HG02763 (cell line): ENCODE data around the gene HUWE1.
"Not testable (repeated sequence)": the region's sequence is repeated elsewhere in the genome, so short reads cannot be mapped to it uniquely, and the experiment has no call there.

Experiments
- ATAC-seq: cut with Tn5 transposase; IDR thresholded peaks from one replicate; pipeline ENCODE4 v1.9.1; 2021; ENCODE audit warnings: mild to moderate bottlenecking, moderate library complexity; ENCODE audit not compliant: unreplicated experiment

The HUWE1 gene

GRCh38 chrX:53616946-53617345 is 69.6 kb downstream of the HUWE1 start:
- no peak for ATAC-seq

DNA sequence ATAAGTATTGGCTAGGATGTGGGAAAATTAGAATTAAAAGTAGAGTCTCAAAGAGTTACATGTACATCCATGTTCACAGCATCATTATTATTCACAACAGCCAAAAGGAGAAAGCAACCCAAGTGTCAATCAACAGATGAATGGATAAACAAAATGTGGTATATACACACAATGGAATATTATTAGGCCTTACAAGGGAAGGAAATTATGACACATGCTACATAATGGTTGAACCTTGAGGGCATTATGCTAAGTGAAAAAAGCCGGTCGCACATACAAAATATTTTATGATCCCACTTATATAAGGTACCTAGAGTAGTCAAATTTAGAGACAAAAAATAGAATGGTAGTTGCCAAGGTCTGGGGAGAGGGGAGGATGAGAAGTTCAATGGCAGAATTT is 80.1 kb downstream of the HUWE1 start:
- no peak for ATAC-seq

- ATAC-seq = no peak
Measured at GRCh38 chrX:53605004-53605403, 81.5 kb downstream of the HUWE1 start.

- no peak for ATAC-seq
Measured at GRCh38 chrX:53599781-53600396, 86.6 kb downstream of the HUWE1 start.

- ATAC-seq = no peak
Measured at GRCh38 chrX:53598169-53598568, 88.3 kb downstream of the HUWE1 start.

- no peak for ATAC-seq
Measured at GRCh38 chrX:53595266-53595810, 91.2 kb downstream of the HUWE1 start.

DNA sequence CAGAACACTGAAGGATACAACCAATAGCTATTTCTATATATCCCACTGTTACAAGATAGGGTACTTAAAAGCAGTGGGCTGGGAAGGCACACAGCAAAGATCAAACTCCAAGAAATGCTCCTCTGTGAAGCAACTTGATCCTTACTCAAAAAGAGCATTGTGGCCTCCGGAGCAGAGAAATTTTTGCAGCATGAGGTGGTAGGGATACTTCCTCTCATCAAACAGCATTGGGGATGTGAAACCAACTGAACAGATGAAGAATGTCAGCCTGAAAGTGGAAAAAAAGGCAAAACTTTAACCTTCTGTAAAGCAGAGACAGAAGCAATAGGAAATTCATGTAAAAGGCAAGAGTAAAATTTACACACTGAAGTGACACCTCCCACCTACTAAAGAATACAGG is 92.2 kb downstream of the HUWE1 start:
- ATAC-seq = no peak

DNA sequence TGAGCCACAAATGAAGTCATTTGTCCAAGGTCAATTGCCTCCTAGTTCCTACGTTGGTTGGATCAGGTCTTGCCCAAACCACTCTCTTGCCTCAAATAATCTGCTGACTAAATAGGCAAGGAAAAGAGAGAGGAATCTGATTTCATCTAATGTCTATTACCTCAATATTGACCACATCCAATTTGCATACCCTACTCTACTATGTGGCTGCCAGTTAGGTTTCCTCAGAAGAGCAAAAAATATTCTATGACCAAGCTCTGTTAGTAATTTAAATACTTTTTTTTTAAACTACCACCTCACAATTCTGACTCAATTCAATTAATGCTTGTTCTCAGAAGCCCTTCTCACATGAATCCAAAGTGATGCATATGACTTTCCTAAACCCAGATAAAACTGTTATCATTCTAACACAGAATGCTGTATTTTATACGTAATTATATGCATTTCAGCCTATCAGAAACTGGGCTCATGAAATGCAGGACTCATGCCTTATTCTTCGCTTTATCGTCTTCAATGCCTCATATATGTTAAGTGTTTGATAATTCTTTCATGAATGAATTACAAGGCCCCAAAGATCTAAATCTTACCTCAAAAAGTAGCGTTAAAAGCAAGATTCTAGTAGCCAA is 98.6 kb downstream of the HUWE1 start:
- no peak for ATAC-seq

GRCh38 chrX:53584891-53585290 is 101.6 kb downstream of the HUWE1 start:
- no peak for ATAC-seq

GRCh38 chrX:53583571-53583970 is 102.9 kb downstream of the HUWE1 start:
- ATAC-seq = no peak

DNA sequence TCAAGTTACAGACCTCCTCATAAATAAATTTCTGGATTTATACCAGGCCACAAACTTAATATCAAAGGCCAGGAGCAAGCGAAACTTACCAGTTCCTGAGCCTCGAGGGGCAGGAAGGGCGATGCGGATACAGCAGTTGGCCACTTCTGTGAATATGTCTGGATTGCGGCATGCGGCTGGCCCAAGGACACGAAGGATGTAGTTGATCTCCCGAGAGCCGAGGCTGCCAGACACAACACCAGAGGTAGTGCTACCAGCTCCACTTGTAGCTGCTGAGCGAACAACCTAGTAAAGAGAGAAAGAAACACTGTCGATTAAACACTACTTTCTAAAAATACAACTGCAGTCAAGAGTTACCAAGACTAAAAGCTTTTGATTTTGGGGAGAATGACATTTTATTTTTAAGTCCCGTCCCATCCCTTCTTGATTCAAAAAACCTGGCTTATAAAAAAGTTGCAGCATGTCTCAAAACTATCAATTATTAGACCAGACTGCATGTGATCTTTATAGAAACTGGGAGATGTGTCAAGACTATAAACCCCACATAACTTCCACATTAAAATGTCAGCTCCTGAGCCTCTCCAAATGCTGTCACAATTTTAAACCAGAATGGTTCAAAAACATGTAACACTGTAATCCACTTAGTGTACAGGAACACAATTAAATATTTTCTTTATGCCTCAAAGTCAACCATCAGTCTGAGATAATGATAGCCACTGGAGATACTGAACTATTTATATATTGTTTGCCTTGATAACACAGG is 105.6 kb downstream of the HUWE1 start:
- ATAC-seq = no peak

- ATAC-seq = no peak
Measured at GRCh38 chrX:53571494-53571893, 115.0 kb downstream of the HUWE1 start.

DNA sequence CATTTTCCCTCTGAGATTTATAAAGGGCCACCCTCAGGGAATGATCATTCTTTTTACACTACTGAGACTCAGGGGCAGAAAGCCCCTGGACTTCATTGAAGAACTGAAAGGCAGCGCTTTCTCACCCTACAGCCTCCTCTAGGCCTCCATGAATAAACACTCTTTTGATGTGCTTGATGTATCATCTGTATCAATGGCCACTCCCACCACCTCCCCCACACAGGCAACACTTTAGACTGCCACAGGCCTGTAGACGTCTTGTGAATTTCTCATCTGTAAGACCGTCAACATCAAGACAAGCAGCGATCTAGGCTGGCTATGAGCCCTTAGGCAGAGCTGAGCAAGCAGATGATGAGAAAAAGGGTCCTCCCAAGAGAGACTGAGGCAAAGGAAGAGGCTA is 123.2 kb downstream of the HUWE1 start:
- no peak for ATAC-seq

- no peak for ATAC-seq
Measured at GRCh38 chrX:53561912-53562311, 124.6 kb downstream of the HUWE1 start.

DNA sequence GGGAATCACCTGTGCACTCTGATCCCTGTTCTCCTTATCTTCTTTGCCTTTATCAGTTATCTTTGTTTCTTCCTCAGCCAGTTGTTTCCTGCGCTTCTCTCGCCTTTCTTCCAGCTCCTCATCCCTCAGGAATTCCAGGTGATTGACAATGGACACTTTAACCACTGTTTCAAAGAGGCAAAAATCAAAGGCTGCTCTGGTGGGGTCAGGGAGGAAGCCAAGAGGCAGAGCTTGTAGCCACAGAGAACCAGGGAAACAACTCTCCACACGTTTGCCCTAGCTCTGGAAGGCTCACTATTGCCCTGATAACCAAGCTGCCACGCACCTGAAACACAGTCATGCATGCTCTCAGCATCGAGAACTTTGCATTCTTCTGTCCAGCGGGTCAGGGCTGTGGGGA is 127.9 kb downstream of the HUWE1 start:
- ATAC-seq = no peak

DNA sequence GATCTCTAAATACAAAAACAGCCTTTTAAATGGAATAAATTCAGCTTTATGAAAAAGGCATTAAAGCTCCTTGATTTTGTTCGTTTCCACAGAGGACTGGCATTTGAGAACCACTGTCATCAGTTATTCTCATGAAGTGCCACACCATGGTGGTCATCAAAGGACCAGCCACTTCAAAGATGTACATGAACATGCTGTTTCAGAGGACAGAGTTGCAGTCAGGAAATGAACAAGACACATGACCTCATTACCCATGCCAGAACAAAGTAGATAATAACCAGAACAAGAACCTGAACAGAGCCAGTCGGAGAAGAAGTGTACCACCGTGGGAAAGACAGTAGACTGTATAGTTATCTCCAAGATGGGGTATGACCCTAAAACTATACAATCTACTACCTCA is 129.7 kb downstream of the HUWE1 start:
- ATAC-seq = no peak

DNA sequence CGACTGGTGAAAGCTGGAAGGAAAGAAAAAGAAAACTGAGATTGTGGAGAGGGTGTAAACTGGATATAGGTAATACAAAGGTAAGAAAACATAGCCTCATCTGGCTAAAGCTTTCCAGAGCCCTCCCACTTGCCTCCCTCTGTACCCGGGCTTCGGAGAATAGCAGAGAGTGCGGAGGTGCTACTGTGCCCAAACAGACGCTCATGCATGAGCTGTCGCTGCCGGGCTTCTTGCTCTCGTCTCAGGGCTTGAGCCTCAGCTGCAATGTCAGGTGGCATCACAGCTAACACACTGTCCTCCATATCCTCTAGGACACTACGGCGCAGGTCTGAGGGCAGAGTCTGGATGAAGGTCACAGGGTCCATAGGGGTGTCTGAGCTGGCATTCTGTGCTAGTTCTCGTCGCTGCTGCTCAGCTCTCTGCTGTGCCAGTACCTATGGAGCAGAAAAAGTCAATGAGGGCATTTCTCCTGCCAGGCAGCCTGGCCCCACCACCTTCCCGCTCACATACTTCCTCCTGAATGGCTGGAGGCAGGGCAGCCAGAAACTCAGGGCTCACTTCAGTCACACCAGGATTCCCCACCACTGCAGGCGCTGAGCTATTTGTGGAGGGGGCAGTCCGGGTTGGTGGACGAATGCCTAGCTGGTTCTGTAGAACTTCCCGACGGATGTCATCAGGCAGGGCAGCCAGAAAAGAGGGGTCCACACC is 135.6 kb downstream of the HUWE1 start:
- no peak for ATAC-seq

DNA sequence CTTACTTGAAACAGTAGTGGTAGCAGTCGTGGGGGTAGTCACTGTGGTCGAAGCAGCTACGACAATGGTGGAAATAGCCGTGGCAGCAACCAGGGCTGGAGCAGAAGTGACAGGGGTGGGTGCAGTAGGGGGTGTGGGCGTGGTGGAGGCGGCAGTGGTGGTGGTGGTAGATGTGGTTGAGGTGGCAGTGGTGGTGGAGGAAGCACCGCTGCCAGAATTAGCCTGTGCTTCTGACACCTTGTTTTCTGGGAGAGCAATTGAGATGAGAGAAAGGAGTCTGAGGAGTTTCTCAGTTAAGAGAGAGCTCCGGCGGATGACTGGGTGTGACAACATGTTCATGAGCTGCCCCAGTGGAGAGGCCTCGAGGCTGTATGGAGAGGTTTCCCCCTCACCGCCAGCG is 138.9 kb downstream of the HUWE1 start:
- no peak for ATAC-seq

- no peak for ATAC-seq
Measured at GRCh38 chrX:53544936-53545335, 141.6 kb downstream of the HUWE1 start.

DNA sequence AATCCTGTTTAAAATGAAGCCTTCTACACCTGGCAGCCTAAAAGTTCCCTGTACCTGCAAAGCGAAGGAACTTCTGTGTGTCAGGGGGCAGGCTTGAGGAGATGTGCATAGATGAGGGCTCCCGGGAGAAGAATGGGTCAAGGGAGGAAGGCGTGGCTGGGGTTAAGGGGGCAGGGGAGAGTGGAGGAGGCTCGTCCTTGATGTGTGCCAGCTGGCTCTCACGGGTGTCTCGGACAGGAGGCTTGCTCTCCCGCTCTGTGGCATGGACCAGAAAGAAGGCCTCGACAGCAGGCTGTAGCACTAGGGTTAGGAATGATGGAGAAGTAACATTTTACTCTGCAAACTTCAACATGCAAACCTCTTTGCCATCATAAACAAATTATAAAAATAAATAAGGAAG is 147.7 kb downstream of the HUWE1 start:
- no peak for ATAC-seq

DNA sequence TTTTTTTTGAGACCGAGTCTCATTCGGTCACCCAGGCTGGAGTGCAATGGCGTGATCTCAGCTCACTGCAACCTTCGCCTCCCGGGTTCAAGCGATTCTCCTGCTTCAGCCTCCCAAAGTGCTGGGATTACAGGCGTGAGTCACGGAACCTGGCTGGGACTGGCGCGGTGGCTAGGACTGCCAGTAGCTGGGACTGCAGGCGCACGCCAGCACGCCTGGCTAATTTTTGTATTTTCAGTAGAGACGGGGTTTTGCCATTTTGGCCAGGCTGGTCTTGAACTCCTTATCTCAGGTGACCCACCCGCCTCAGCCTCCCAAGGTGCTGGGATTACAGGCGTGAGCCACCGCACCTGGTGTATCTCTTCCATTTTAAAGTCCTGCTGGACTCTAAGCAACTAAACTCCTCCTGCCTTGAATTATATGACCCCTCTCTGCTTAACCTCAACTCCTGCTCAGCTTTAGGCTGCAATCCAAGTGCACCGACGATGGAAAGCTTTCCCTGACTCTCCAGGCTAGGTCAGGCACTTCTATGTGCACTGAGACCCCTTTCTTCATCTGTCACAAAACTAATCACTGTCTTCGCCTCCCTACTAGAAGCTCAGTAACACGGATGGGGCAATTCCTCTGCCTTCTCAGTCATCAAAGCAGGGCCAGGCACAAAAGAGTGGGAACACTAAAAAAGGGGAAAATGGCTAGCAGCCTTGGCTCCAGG is 155.1 kb downstream of the HUWE1 start:
- not testable (repeated sequence) for ATAC-seq
